Measurements from ENCODE around the gene VTI1A. TPM values are rescaled to one million over a fixed set of nuclear protein-coding genes. Genes with fewer than 3 reads are reported as not detected.

The VTI1A gene
- total and polyA plus RNA-seq, 2 of the 4 experiments (the other 2 are of a cell fraction): 9.7 to 24.9 TPM

DNA sequence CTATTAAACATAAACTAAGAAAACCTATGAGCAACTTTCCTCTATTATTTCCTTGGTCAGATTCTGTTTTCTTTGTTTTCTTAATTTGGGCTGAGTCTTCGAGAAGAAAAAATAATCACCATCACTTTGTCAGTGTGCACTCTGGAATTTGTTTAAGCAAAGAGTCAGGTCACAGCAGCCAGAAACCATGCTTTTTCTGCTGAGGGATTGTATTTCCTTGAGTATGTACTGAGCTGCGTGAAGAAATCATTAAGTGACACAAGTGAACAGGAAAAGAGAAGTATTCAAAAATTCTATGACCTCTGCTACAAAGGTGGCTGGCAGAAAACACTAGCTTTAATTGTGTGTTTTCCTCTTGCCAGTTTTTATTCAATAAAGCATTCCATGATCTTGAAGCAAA is 249.6 kb downstream of the VTI1A start:
- dilution Hi-C loops (cut with HindIII; ENCODE audit: low sequenced_read_pairs, unreplicated experiment) (no loop called here), in situ Hi-C loops (cut with MboI; ENCODE audit: low sequenced_read_pairs) (no loop called here), intact Hi-C loops (cut with micrococcal nuclease) (no loop called here)
- Histone ChIP-seq H3K9me1 (ENCODE audit: insufficient read depth, low read length) (peaks cover 1% of the 10 kb centered on the region; the same call in 1 of the 2 replicates), H2BK20ac (ENCODE audit: low read depth, low read length) (no peak overlapping the region), H3K36me3 (ENCODE audit: control insufficient read depth, insufficient read depth, low read length) (no peaks in the 10 kb centered on the region), H2BK5ac (ENCODE audit: low read depth, low read length, poor library complexity, severe bottlenecking) (no peak overlapping the region), H2BK120ac (ENCODE audit: low read depth, low read length) (no peak overlapping the region), H2AK5ac (ENCODE audit: low read depth, low read length) (no peak overlapping the region), H3K4me3 (ENCODE audit: insufficient read depth, low read depth, low read length) (no peak overlapping the region), H4K8ac (ENCODE audit: low read depth in 2 of 2, low read length in 2 of 2) (no peak overlapping the region), H3K9me3 (ENCODE audit: control insufficient read depth, insufficient read depth, low read length) (no peaks in the 10 kb centered on the region), H2AK9ac (replicated peaks; ENCODE audit: low read depth, low read length, poor library complexity) (no peak overlapping the region), H3K4me1 (ENCODE audit: control insufficient read depth, insufficient read depth, low read length) (no peaks in the 10 kb centered on the region), H3K27ac (ENCODE audit: insufficient read depth, low read length) (no peak overlapping the region), H3K4ac (ENCODE audit: low read depth, low read length) (no peak overlapping the region), H2BK15ac (ENCODE audit: low read depth, low read length) (no peak overlapping the region), H2AFZ (replicated peaks; ENCODE audit: low read length, poor library complexity) (no peak overlapping the region), H3K4me2 (ENCODE audit: low read depth, low read length) (no peak overlapping the region), H3K56ac (ENCODE audit: extremely low read depth, insufficient read depth, low read length) (no peak overlapping the region), H3K9ac (ENCODE audit: low read depth, low read length) (no peak overlapping the region), H3K18ac (ENCODE audit: low read depth, low read length) (no peak overlapping the region), H4K20me1 (ENCODE audit: insufficient read depth, low read length) (no peaks in the 10 kb centered on the region), H4K5ac (ENCODE audit: low read depth, low read length) (no peak overlapping the region), H3K14ac (replicated peaks; ENCODE audit: low read depth, low read length) (no peak overlapping the region), H3K23ac (ENCODE audit: low read depth, low read length) (no peak overlapping the region), H3K79me1 (ENCODE audit: low read depth in 1 of 2, low read length in 2 of 2) (no peaks in the 10 kb centered on the region), H3K27me3 (ENCODE audit: control insufficient read depth, insufficient read depth, low read length) (no peaks in the 10 kb centered on the region), H4K91ac (ENCODE audit: insufficient read depth, low read depth, low read length) (no peak overlapping the region)
- ATAC-seq (ENCODE audit: low read depth) (peak; percentile 57), DNase-seq (peak; percentile 19)
- CTCF ChIA-PET: interaction anchor here (1.0 kb wide), 1 partner anchor 14 kb away, joined by 3 read pairs; no protein-coding TSS in a partner anchor
- TF ChIP-seq, protein P1, sequence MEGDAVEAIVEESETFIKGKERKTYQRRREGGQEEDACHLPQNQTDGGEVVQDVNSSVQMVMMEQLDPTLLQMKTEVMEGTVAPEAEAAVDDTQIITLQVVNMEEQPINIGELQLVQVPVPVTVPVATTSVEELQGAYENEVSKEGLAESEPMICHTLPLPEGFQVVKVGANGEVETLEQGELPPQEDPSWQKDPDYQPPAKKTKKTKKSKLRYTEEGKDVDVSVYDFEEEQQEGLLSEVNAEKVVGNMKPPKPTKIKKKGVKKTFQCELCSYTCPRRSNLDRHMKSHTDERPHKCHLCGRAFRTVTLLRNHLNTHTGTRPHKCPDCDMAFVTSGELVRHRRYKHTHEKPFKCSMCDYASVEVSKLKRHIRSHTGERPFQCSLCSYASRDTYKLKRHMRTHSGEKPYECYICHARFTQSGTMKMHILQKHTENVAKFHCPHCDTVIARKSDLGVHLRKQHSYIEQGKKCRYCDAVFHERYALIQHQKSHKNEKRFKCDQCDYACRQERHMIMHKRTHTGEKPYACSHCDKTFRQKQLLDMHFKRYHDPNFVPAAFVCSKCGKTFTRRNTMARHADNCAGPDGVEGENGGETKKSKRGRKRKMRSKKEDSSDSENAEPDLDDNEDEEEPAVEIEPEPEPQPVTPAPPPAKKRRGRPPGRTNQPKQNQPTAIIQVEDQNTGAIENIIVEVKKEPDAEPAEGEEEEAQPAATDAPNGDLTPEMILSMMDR (conservative IDR thresholded peaks at IDR 0.05; ENCODE audit: low read depth, low read length): no peak
- TF ChIP-seq MXI1 (IDR thresholded peaks at IDR 0.05; ENCODE audit: borderline replicate concordance, low read depth, low read length): no peak
- no peak for TF ChIP-seq RFX5 (IDR thresholded peaks at IDR 0.05; ENCODE audit: low read depth, low read length)
- TF ChIP-seq, protein P2, sequence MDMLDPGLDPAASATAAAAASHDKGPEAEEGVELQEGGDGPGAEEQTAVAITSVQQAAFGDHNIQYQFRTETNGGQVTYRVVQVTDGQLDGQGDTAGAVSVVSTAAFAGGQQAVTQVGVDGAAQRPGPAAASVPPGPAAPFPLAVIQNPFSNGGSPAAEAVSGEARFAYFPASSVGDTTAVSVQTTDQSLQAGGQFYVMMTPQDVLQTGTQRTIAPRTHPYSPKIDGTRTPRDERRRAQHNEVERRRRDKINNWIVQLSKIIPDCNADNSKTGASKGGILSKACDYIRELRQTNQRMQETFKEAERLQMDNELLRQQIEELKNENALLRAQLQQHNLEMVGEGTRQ (IDR thresholded peaks at IDR 0.05; ENCODE audit: low read depth, low read length): no peak
- TF ChIP-seq, protein P3, sequence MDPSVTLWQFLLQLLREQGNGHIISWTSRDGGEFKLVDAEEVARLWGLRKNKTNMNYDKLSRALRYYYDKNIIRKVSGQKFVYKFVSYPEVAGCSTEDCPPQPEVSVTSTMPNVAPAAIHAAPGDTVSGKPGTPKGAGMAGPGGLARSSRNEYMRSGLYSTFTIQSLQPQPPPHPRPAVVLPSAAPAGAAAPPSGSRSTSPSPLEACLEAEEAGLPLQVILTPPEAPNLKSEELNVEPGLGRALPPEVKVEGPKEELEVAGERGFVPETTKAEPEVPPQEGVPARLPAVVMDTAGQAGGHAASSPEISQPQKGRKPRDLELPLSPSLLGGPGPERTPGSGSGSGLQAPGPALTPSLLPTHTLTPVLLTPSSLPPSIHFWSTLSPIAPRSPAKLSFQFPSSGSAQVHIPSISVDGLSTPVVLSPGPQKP (IDR thresholded peaks at IDR 0.05; ENCODE audit: borderline replicate concordance, low read depth, low read length): no peak
- no peak for TF ChIP-seq BHLHE40 (IDR thresholded peaks at IDR 0.05; ENCODE audit: low read depth, low read length)
- no peak for TF ChIP-seq MAZ (IDR thresholded peaks at IDR 0.05; ENCODE audit: borderline replicate concordance, low read depth, low read length)
- TF ChIP-seq RCOR1 (IDR thresholded peaks at IDR 0.05; ENCODE audit: insufficient replicate concordance, low read length): no peak
- no peak for TF ChIP-seq POLR2A (IDR thresholded peaks at IDR 0.05; ENCODE audit: low read depth, low read length)
- TF ChIP-seq SMC3 (IDR thresholded peaks at IDR 0.05; ENCODE audit: low read depth, low read length): no peak
- no peak for TF ChIP-seq CEBPB (IDR thresholded peaks at IDR 0.05; ENCODE audit: low read depth, low read length)
- no peak for TF ChIP-seq NFE2L2 (IDR thresholded peaks at IDR 0.05; ENCODE audit: low read depth, low read length)
- TF ChIP-seq RAD21 (IDR thresholded peaks at IDR 0.05; ENCODE audit: low read length): no peak
- no peak for TF ChIP-seq MAFK (IDR thresholded peaks at IDR 0.05; ENCODE audit: low read depth, low read length)
- no peak for TF ChIP-seq FOS (IDR thresholded peaks at IDR 0.05; ENCODE audit: low read depth, low read length)
- TF ChIP-seq CHD1 (IDR thresholded peaks at IDR 0.05; ENCODE audit: low read depth, low read length): no peak
- POLR2A ChIA-PET (ENCODE audit: unreplicated experiment): interaction anchor here (0.5 kb wide), 1 partner anchor 8 kb away, joined by 7 read pairs; no protein-coding TSS in a partner anchor
- no CpG with 5 or more reads among the region's 2 CpGs for WGBS, 2 experiments (ENCODE audit: extremely low coverage in 2 of 2, insufficient read length in 1 of 2)
- no TSS peak for BruUV-seq (replicated peaks)

Measured in IMR-90 (cell line).